Uterus (tissue), 4 donors: ENCODE measurements around the gene ZC3H18. TPM values are rescaled to one million over a fixed set of nuclear protein-coding genes. Genes with fewer than 3 reads are reported as not detected.
A peak's percentile ranks its signal among the peaks of the same experiment; 100 is the strongest.

Experiments
- DNase-seq, 2 donors: peaks; one replicate each; pipeline ENCODE4 v3.0.0-alpha.2; 2019 to 2020
- H3K27ac ChIP-seq, 2 donors: fragments of 200-600 bp; sonication (generic); 1 replicate in 1 of 2; 2 replicates in 1 of 2; pipeline ENCODE4 v1.5.1; 2016 to 2018
- H3K27me3 ChIP-seq, 2 donors: fragments of 200-600 bp; sonication (generic); one replicate each; pipeline ENCODE4 v1.5.1; 2018 to 2019; ENCODE audit warnings: control low read depth in 1 of 2
- H3K36me3 ChIP-seq, 2 donors: fragments of 200-600 bp; sonication (generic); one replicate each; pipeline ENCODE4 v1.5.1; 2019; ENCODE audit warnings: control low read depth in 1 of 2
- H3K4me1 ChIP-seq, 2 donors: fragments of 200-600 bp; sonication (generic); one replicate each; pipeline ENCODE4 v1.5.1; 2018 to 2019; ENCODE audit warnings: control low read depth in 1 of 2
- H3K4me3 ChIP-seq, 2 donors: fragments of 200-600 bp; sonication (generic); 1 replicate in 1 of 2; 2 replicates in 1 of 2; pipeline ENCODE4 v1.5.1; 2018 to 2019; ENCODE audit warnings: mild to moderate bottlenecking in 1 of 2
- H3K9me3 ChIP-seq, 2 donors: fragments of 200-600 bp; sonication (generic); one replicate each; pipeline ENCODE4 v1.5.1; 2019; ENCODE audit warnings: control low read depth in 1 of 2
- POLR2A ChIP-seq, 2 donors: fragments of 450-650 bp; IDR thresholded peaks; one replicate each; pipeline ENCODE4 v1.6.1; 2016; ENCODE audit warnings: antibody characterized with exemption in 2 of 2, mild to moderate bottlenecking in 1 of 2, moderate library complexity in 1 of 2
- intact Hi-C: fragments of 100-400 bp; cut with DNase I; formaldehyde crosslinking; loops from one replicate; pipeline ENCODE4 v1.15.1; 2023; ENCODE audit warnings: low total_unique reads
- total RNA-seq, 4 donors: library from RNA; depleted of rRNA in 3 of 4; stranded (reverse); fragments of >200 nt in 3 of 4; gene quantifications; one replicate each; pipeline versions ENCODE4 v1.1.0 to v1.2.4, GENCODE V29; 2014 to 2023
- TF ChIP-seq, protein P1 (sequence below), 4 experiments: fragments of 200-600 bp in 2 of 4; fragments of 450-650 bp in 2 of 4; sonication (generic) in 2 of 4; IDR thresholded peaks; one replicate each; pipeline ENCODE4 v1.5.1; 2016 to 2019; ENCODE audit warnings: antibody characterized with exemption in 4 of 4, mild to moderate bottlenecking in 2 of 4, moderate library complexity in 1 of 4
- donor health status: DM: yes; HTN: yes; CAD: no.

Gene ZC3H18
- total RNA-seq, 4 donors from 2014 or later, result 0.88 to 58.8 (median 9.5) TPM

DNA sequence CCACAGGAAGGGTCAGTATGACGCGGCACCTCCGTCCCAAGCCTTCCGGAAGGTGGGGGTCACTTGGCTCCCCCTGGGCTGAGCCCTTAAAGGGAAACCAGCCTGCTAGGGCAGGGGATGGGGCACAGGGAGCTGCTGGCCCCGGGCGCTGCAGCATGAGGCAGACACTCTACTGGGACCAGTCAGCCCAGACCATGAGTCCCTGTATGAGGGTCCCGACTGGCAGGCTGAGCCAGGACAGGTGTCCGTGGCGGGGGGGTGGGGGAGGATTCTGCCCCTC, 43.4 kb upstream of the ZC3H18 start:
- no peak for DNase-seq
- peaks cover 0 to 4% of the 10 kb centered on the region in 2 donors for H3K4me1 ChIP-seq
- H3K36me3 ChIP-seq, result no peaks in the 10 kb centered on the region
- H3K9me3 ChIP-seq, result no peaks in the 10 kb centered on the region
- no peaks in the 10 kb centered on the region for H3K27me3 ChIP-seq
- intact Hi-C loops, result loop anchor here (10.0 kb wide), 1 partner anchor 82 kb away; no protein-coding TSS in a partner anchor
- H3K27ac ChIP-seq, result no peak overlapping the region
- no peak overlapping the region for H3K4me3 ChIP-seq
- TF ChIP-seq POLR2A (IDR thresholded peaks at IDR 0.05), result no peak
- TF ChIP-seq, protein P1, sequence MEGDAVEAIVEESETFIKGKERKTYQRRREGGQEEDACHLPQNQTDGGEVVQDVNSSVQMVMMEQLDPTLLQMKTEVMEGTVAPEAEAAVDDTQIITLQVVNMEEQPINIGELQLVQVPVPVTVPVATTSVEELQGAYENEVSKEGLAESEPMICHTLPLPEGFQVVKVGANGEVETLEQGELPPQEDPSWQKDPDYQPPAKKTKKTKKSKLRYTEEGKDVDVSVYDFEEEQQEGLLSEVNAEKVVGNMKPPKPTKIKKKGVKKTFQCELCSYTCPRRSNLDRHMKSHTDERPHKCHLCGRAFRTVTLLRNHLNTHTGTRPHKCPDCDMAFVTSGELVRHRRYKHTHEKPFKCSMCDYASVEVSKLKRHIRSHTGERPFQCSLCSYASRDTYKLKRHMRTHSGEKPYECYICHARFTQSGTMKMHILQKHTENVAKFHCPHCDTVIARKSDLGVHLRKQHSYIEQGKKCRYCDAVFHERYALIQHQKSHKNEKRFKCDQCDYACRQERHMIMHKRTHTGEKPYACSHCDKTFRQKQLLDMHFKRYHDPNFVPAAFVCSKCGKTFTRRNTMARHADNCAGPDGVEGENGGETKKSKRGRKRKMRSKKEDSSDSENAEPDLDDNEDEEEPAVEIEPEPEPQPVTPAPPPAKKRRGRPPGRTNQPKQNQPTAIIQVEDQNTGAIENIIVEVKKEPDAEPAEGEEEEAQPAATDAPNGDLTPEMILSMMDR (IDR thresholded peaks at IDR 0.05), result no peak

- Histone ChIP-seq H3K27ac (no peak overlapping the region), H3K4me3 (no peak overlapping the region), H3K36me3 (no peaks in the 10 kb centered on the region), H3K4me1 (peaks cover under 1 to 4% of the 10 kb centered on the region in 2 donors), H3K9me3 (no peaks in the 10 kb centered on the region), H3K27me3 (no peaks in the 10 kb centered on the region)
- TF ChIP-seq, protein P1 (IDR thresholded peaks at IDR 0.05), result peak; percentile 80 to 93 (median 88)
- TF ChIP-seq POLR2A (IDR thresholded peaks at IDR 0.05), result peak in 1 of 2 donors; percentile 15
- peak; percentile 64 to 77 for DNase-seq
- intact Hi-C loops, result loop anchor here (10.0 kb wide), 1 partner anchor 83 kb away; no protein-coding TSS in a partner anchor
Observed at GRCh38 chr16:88527186-88527936, 42.8 kb upstream of the ZC3H18 start.

GRCh38 chr16:88527937-88528743, 42.1 kb upstream of the ZC3H18 start:
- DNase-seq, result no peak
- TF ChIP-seq POLR2A (IDR thresholded peaks at IDR 0.05), result no peak
- TF ChIP-seq, protein P1 (IDR thresholded peaks at IDR 0.05), result no peak
- H3K36me3 ChIP-seq, result no peaks in the 10 kb centered on the region
- H3K9me3 ChIP-seq, result no peaks in the 10 kb centered on the region
- no peaks in the 10 kb centered on the region for H3K27me3 ChIP-seq
- H3K27ac ChIP-seq, result no peak overlapping the region
- H3K4me1 ChIP-seq, result peaks cover 4 to 8% of the 10 kb centered on the region in 2 donors
- intact Hi-C loops, result loop anchor here (10.0 kb wide), 1 partner anchor 83 kb away; no protein-coding TSS in a partner anchor
- H3K4me3 ChIP-seq, result no peak overlapping the region

DNA sequence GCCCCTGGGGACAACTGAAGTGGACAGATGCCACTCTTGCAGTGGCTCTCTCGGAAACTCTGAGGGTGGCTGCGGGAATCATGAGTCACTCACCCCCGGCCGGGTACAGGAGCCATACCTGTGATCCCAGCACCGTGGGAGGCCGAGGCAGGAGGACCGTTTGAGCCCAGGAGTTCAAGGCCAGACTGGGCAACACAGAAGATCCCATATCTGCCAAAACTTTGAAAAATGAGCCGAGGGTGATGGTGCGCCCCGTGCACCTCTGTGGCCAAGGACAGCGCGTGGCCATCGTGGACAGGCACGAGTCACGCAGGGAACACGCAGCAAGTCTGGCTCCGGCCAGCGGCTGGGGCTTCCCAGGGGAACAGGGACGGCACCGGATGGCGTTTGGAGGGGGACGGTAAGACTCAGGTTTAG, 41.3 kb upstream of the ZC3H18 start:
- Histone ChIP-seq H3K4me3 (no peak overlapping the region), H3K36me3 (no peaks in the 10 kb centered on the region), H3K9me3 (no peaks in the 10 kb centered on the region), H3K27ac (no peak overlapping the region), H3K27me3 (no peaks in the 10 kb centered on the region), H3K4me1 (peaks cover 4 to 9% of the 10 kb centered on the region in 2 donors)
- DNase-seq, result no peak
- intact Hi-C loops, result loop anchor here (10.0 kb wide), 1 partner anchor 84 kb away; no protein-coding TSS in a partner anchor
- TF ChIP-seq, protein P1 (IDR thresholded peaks at IDR 0.05), result no peak
- TF ChIP-seq POLR2A (IDR thresholded peaks at IDR 0.05), result no peak

GRCh38 chr16:88529596-88529995, 40.6 kb upstream of the ZC3H18 start:
- H3K4me3 ChIP-seq, result no peak overlapping the region
- H3K27me3 ChIP-seq, result no peaks in the 10 kb centered on the region
- no peak overlapping the region for H3K27ac ChIP-seq
- no peak for TF ChIP-seq POLR2A (IDR thresholded peaks at IDR 0.05)
- TF ChIP-seq, protein P1 (IDR thresholded peaks at IDR 0.05), result no peak
- intact Hi-C loops, result loop anchor here (10.0 kb wide), 1 partner anchor 85 kb away; no protein-coding TSS in a partner anchor
- H3K9me3 ChIP-seq, result no peaks in the 10 kb centered on the region
- no peak for DNase-seq
- no peaks in the 10 kb centered on the region for H3K36me3 ChIP-seq
- peaks cover 4 to 9% of the 10 kb centered on the region in 2 donors for H3K4me1 ChIP-seq
